HL-60/S4 (cell line): ENCODE results near the gene TMEM174.

ENCODE experiments used
- in situ Hi-C: fragments of 300-500 bp; cut with MboI; formaldehyde crosslinking; loops from 2 replicates; pipeline ENCODE4 v1.14.3; 2022; ENCODE audit warnings: low sequenced_read_pairs

The TMEM174 gene, protein sequence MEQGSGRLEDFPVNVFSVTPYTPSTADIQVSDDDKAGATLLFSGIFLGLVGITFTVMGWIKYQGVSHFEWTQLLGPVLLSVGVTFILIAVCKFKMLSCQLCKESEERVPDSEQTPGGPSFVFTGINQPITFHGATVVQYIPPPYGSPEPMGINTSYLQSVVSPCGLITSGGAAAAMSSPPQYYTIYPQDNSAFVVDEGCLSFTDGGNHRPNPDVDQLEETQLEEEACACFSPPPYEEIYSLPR

DNA sequence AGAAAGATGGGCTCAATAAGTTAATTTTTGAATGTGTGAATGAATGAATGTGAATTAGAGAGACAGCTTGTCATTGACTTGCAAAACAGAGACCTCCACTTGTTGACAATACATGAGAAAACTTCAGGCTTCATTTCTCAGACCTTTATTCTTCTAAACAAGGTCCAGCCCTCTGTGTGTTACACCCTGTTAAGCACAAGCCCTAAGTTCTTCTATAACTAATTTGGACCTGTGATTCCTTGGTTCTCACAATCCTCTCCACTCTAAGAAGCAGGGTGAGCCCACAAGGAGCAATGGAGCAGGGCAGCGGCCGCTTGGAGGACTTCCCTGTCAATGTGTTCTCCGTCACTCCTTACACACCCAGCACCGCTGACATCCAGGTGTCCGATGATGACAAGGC lies at the start of gene TMEM174:
Gene TMEM174 (plus strand): TSS at position 243 of the 400 bp plus-strand sequence. CDS start 51 bp downstream, at position 294.
- in situ Hi-C loops, result no loop called here

GRCh38 chr5:73125289-73125688 lies 47.7 kb upstream of the TMEM174 start:
- in situ Hi-C loops, result no loop called here

GRCh38 chr5:73126381-73126780 lies 46.6 kb upstream of the TMEM174 start:
- in situ Hi-C loops, result no loop called here

DNA sequence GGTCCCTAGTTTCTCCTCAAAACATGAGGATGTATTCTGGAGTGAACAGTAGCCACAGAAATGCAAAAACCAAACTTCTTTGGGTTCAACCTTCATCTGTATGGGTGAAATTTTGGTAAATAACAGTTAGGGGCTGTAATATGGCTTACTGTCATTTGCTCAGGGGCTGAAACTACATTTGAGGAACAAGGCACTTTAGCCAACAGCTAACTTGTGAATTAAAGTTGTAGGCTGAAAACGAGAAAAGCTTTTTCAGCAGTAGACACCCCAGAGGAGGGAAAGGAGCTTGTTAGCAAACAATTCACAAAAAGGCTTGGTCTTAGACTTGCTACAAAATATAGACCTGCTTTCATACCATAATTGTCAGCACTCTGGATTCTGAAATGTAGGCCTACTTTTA lies 46.0 kb upstream of the TMEM174 start:
- in situ Hi-C loops, result no loop called here

DNA sequence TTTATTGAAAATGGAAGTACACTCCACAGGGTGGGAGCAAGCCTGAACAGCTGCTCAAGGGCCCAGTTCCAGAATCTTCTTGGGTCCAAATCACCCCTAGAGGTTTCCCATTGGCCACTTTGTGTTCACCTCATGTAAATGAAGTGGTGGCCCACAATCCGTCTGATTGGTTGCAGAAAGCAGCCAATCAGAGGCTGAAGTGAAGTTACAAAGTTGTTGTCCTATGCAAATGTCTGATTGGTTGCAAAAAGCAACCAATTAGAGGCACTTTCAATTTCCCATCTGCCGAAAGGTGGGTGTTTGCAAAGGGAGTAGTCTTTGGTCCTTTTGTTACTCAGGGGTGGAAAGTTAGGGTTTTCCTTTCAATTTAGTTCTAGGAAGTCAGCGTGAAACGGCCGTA lies 43.9 kb upstream of the TMEM174 start:
- in situ Hi-C loops, result no loop called here

- in situ Hi-C loops, result no loop called here
Observed at GRCh38 chr5:73130811-73131210, 42.2 kb upstream of the TMEM174 start.

- in situ Hi-C loops, result no loop called here
Observed at GRCh38 chr5:73131711-73132425, 41.1 kb upstream of the TMEM174 start.

DNA sequence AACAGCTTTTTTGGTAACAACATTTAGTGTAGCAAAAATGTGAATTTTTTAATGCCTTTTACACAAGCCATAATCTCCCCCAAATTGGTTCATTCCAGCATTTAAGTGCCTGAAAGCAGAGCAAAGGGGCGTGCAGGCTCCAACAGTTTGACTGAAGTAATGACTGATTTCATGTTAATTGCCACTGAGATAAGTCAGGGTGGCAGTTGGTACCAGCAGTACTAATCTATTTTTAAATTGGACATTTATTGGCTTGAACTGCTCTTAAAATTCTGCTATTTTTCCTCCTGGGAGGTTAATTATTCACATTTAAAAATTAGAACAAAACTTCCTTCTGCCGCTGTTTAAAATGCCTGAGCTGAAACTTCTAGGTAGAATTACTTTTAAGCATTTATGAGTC lies 40.2 kb upstream of the TMEM174 start:
- in situ Hi-C loops, result no loop called here

- in situ Hi-C loops, result no loop called here
Observed at GRCh38 chr5:73135021-73135420, 38.0 kb upstream of the TMEM174 start.

GRCh38 chr5:73135429-73136054 lies 37.5 kb upstream of the TMEM174 start:
- in situ Hi-C loops, result no loop called here

DNA sequence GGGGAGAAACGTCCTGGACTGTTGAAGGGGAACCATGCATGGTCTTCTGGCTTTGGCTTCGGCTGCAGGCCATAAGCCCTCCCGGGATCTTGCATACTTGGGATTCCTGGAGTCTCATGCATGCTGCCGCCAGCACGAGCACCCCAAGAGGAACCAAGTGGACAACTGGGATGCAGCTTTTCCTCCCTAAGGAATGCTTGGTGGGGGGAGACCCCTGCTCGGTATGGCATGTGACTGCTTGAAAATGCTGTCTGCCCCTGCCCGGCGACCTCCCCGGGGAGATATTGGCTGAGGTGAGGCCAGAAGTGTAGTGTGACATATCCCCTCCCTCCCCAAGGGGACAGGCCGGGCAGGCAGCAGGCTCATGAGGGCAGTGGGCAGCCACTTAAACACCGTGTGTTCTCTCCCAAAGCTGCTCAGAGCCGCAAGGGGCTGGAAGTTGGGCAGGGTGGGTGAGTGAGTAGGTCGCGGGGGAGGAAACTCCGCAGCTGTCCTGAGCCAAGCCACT lies 36.9 kb upstream of the TMEM174 start:
- in situ Hi-C loops, result no loop called here

DNA sequence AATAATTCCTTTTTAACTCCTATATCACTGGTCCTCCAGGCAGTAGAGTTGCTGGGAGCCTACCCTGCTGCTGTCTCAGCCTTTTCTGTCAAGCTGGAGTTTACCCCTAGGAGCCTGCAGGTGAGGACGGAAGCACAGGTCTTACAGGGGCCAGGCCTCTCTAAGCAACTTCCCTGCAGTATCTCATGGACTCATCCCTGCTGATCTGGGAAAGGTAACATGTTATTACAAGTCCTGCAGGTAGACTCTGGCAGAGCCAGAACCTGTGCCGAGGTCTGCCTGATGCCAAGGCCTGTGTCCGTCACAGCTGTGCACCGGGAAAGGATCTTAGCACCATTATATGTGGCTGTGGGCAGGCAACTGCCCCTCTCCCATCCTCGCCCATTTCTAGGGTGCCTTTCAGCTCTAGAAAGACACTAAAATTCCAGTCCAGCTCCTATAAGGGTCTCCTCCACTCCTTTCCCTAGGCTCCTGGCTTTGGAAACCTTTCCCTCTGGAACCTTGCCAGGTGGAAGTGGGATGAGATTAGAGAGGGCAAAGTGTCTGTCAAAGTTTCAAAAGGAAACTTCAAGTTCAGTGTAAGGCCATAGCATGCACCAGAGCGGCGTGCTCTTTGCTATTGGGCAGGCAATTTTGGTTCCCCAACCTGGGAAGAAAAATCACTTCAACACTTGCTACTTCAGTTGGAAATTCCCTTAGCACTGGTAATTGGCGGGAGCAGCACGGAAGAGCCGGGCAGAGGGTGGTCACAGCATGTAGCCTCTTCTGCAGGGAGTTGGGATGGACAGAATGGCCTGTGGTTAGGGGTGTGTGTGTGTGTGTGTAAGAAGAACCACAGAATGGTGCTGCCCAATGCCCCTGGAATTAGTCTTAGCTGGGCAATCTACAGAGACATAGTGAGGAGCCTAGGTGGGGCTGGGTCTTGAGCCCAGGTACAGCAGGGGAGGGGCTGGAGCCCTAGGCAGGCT lies 35.1 kb upstream of the TMEM174 start:
- in situ Hi-C loops, result no loop called here

- in situ Hi-C loops, result no loop called here
Observed at GRCh38 chr5:73139485-73139884, 33.5 kb upstream of the TMEM174 start.

DNA sequence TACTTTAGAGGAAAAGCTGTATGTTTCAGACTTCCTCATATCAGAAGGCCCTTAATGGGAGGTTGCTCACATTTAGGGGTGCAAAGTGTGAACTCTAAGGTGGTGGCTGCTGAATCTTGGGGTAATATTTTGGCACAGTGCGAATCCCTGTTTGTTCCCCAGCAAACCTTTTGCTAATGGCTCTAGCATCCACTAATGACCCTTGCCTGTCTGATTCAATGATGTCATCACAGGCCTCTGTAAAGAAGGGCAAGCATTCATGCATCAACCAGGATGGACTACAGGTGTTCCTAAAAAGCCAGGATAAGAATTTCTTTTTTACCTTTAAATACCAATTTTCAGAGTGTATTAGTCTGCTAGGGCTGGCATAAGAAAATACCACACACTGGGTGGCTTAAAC lies 32.2 kb upstream of the TMEM174 start:
- in situ Hi-C loops, result no loop called here

- in situ Hi-C loops, result no loop called here
Observed at GRCh38 chr5:73142035-73142434, 31.0 kb upstream of the TMEM174 start.

- in situ Hi-C loops, result no loop called here
Observed at GRCh38 chr5:73143716-73144115, 29.3 kb upstream of the TMEM174 start.

DNA sequence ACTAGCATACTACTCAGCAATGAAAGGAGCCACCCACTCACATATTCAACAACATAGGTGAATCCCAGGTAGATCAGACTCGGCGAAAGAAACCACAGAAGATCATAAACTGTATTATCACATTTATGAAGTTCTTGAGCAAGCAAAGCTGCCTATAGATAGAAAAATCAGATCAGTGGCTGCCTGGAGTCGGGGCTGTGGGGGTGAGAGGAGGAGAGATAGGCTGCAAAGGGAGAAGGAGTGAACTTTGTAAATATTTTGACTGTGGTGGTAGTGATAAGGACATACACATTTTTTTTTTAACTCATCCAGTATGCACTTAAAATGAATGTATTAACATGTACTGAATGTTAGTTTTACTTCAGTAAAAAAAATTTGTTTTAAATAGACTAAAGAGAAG lies 23.5 kb upstream of the TMEM174 start:
- in situ Hi-C loops, result no loop called here

DNA sequence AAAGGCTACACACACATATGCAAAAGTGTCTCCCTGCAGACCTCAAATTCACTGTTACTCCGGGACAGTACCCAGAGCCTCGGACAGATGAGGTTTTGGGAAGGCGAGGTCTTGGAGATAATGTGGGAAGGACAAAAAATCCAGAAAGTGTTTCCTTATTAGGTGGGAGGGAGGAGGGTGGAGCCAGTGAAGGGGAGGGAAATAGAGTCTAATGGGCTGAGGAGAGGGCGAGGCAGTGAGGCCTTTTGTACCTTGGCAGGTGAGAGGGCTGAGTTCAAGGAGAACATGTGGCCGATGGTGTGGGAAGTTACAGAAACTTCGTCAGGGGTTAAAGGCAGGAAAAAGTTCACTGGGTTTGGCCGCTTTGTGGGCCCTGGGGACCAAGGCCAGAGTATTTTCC lies 22.1 kb upstream of the TMEM174 start:
- in situ Hi-C loops, result no loop called here

GRCh38 chr5:73151766-73152410 lies 21.1 kb upstream of the TMEM174 start:
- in situ Hi-C loops, result no loop called here
